H9 (cell line): ENCODE measurements around the gene BBX. TPM values are rescaled to one million over a fixed set of nuclear protein-coding genes. Genes with fewer than 3 reads are reported as not detected.

Source experiments
- DNase-seq: peaks from one replicate; pipeline ENCODE4 v3.0.0-alpha.2; 2017
- H2AFZ ChIP-seq: one replicate; pipeline ENCODE4 v1.6.1; 2013; ENCODE audit warnings: mild to moderate bottlenecking, low read length, control low read depth, moderate library complexity
- H2AK5ac ChIP-seq: 2 replicates; pipeline ENCODE4 v1.6.1; 2013; ENCODE audit warnings: low read length, control low read depth, mixed read lengths; ENCODE audit not compliant: insufficient read length
- H2BK120ac ChIP-seq: one replicate; pipeline ENCODE4 v1.6.1; 2013; ENCODE audit warnings: low read depth, mild to moderate bottlenecking, low read length, control low read depth, inconsistent platforms; ENCODE audit not compliant: poor library complexity, severe bottlenecking
- H2BK12ac ChIP-seq: 2 replicates; pipeline ENCODE4 v1.6.1; 2013; ENCODE audit warnings: low read length, control low read depth, mixed read lengths, low read depth; ENCODE audit not compliant: insufficient read length
- H2BK15ac ChIP-seq: 2 replicates; pipeline ENCODE4 v1.6.1; 2013; ENCODE audit warnings: low read depth, low read length, control low read depth
- H2BK20ac ChIP-seq: one replicate; pipeline ENCODE4 v1.6.1; 2013; ENCODE audit warnings: low read depth, mild to moderate bottlenecking, low read length, control low read depth, inconsistent platforms; ENCODE audit not compliant: poor library complexity, severe bottlenecking
- H2BK5ac ChIP-seq: 2 replicates; pipeline ENCODE4 v1.6.1; 2013; ENCODE audit warnings: low read length, control low read depth, mixed read lengths; ENCODE audit not compliant: insufficient read length
- H3K14ac ChIP-seq: 2 replicates; pipeline ENCODE4 v1.6.1; 2013; ENCODE audit warnings: low read length, control low read depth; ENCODE audit not compliant: insufficient read depth
- H3K18ac ChIP-seq: 2 replicates; pipeline ENCODE4 v1.6.1; 2013; ENCODE audit warnings: low read depth, mild to moderate bottlenecking, mixed read lengths, low read length, control low read depth; ENCODE audit not compliant: insufficient read length
- H3K23ac ChIP-seq: 2 replicates; pipeline ENCODE4 v1.6.1; 2013; ENCODE audit warnings: low read length, control low read depth, mixed read lengths, low read depth; ENCODE audit not compliant: insufficient read length
- H3K23me2 ChIP-seq: 2 replicates; pipeline ENCODE4 v1.6.1; 2013; ENCODE audit warnings: low read depth, mild to moderate bottlenecking, mixed read lengths, low read length, control low read depth; ENCODE audit not compliant: insufficient read length, poor library complexity, severe bottlenecking
- H3K27ac ChIP-seq: 2 replicates; pipeline ENCODE4 v1.5.1; 2013; ENCODE audit warnings: low read length, control low read depth, mixed read lengths, low read depth; ENCODE audit not compliant: insufficient read length
- H3K27me3 ChIP-seq: 2 replicates; pipeline ENCODE4 v1.6.1; 2013; ENCODE audit warnings: low read length, control low read depth, inconsistent platforms; ENCODE audit not compliant: insufficient read depth
- H3K4ac ChIP-seq: 2 replicates; pipeline ENCODE4 v1.6.1; 2013; ENCODE audit warnings: low read depth, mild to moderate bottlenecking, control low read depth, inconsistent platforms, low read length, moderate library complexity
- H3K4me1 ChIP-seq: 2 replicates; pipeline ENCODE4 v1.6.1; 2013; ENCODE audit warnings: low read length, control low read depth, inconsistent platforms; ENCODE audit not compliant: insufficient read depth
- H3K4me2 ChIP-seq: 2 replicates; pipeline ENCODE4 v1.6.1; 2013; ENCODE audit warnings: low read length, control low read depth, mixed read lengths; ENCODE audit not compliant: insufficient read length, insufficient read depth
- H3K56ac ChIP-seq: 2 replicates; pipeline ENCODE4 v1.6.1; 2013; ENCODE audit warnings: low read depth, mild to moderate bottlenecking, mixed read lengths, low read length, control low read depth; ENCODE audit not compliant: insufficient read length
- H3K79me1 ChIP-seq: 2 replicates; pipeline ENCODE4 v1.6.1; 2013; ENCODE audit warnings: low read depth, mild to moderate bottlenecking, moderate library complexity, low read length, control low read depth, inconsistent platforms; ENCODE audit not compliant: insufficient read depth, poor library complexity, severe bottlenecking
- H3K79me2 ChIP-seq: 2 replicates; pipeline ENCODE4 v1.6.1; 2013; ENCODE audit warnings: low read length, control low read depth, inconsistent platforms; ENCODE audit not compliant: insufficient read depth
- H3K9ac ChIP-seq: 2 replicates; pipeline ENCODE4 v1.6.1; 2013; ENCODE audit warnings: low read length, control low read depth, mixed read lengths; ENCODE audit not compliant: insufficient read length; ENCODE audit errors: extremely low read depth
- H3K9me3 ChIP-seq: one replicate; pipeline ENCODE4 v1.6.1; 2013; ENCODE audit warnings: low read depth, low read length, inconsistent platforms; ENCODE audit not compliant: control insufficient read depth
- H3T11ph ChIP-seq: one replicate; pipeline ENCODE4 v1.6.1; 2013; ENCODE audit warnings: mild to moderate bottlenecking, low read length, control low read depth, inconsistent platforms
- H4K20me1 ChIP-seq: one replicate; pipeline ENCODE4 v1.6.1; 2013; ENCODE audit not compliant: control insufficient read depth, insufficient read length, insufficient read depth
- H4K5ac ChIP-seq: 2 replicates; pipeline ENCODE4 v1.6.1; 2013; ENCODE audit warnings: low read depth, mild to moderate bottlenecking, mixed read lengths, low read length, control low read depth; ENCODE audit not compliant: insufficient read length
- H4K8ac ChIP-seq: replicated peaks from 2 replicates; pipeline ENCODE4 v1.6.1; 2013; ENCODE audit warnings: low read length, control low read depth, mixed read lengths, low read depth; ENCODE audit not compliant: insufficient read length
- H4K91ac ChIP-seq: 2 replicates; pipeline ENCODE4 v1.6.1; 2013; ENCODE audit warnings: low read depth, mild to moderate bottlenecking, moderate library complexity, mixed read lengths, low read length, control low read depth; ENCODE audit not compliant: insufficient read length
- H3K27ac Mint-ChIP-seq, 3 experiments: 2 replicates in 2 of 3; 3 replicates in 1 of 3; pipeline ENCODE4 v1.8.0; 2020 to 2021; ENCODE audit warnings: mixed read lengths in 3 of 3, mild to moderate bottlenecking in 1 of 3, moderate library complexity in 1 of 3
- H3K27me3 Mint-ChIP-seq: 2 replicates; pipeline ENCODE4 v1.8.0; 2021; ENCODE audit warnings: low read depth, mild to moderate bottlenecking, moderate library complexity, mixed read lengths
- H3K36me3 Mint-ChIP-seq, 3 experiments: 2 replicates in 2 of 3; 3 replicates in 1 of 3; pipeline ENCODE4 v1.8.0; 2020 to 2021; ENCODE audit warnings: low read depth in 3 of 3, mixed read lengths in 3 of 3; ENCODE audit not compliant: insufficient read depth in 1 of 3
- H3K4me1 Mint-ChIP-seq, 2 experiments: 2 replicates each; pipeline ENCODE4 v1.8.0; 2020; ENCODE audit warnings: mixed read lengths in 2 of 2
- H3K4me3 Mint-ChIP-seq, 2 experiments: 2 replicates in 1 of 2; 3 replicates in 1 of 2; pipeline ENCODE4 v1.8.0; 2020 to 2021; ENCODE audit warnings: mild to moderate bottlenecking in 2 of 2, mixed read lengths in 2 of 2, moderate library complexity in 1 of 2
- H3K9me3 Mint-ChIP-seq, 2 experiments: 2 replicates in 1 of 2; 3 replicates in 1 of 2; pipeline ENCODE4 v1.8.0; 2020; ENCODE audit warnings: mild to moderate bottlenecking in 2 of 2, mixed read lengths in 2 of 2, moderate library complexity in 1 of 2
- WGBS: extraction: QIAGEN DNeasy Blood & Tissue Kit; methylation state at CpG from one replicate; pipeline ENCODE4 v1.1.7; 2013; ENCODE audit warnings: missing lambda C conversion rate, low lambda C conversion rate, mixed read lengths; ENCODE audit not compliant: insufficient read length; ENCODE audit errors: extremely low coverage; 5-methylcytosine and 5-hydroxymethylcytosine counted together
- total RNA-seq: library from RNA; stranded (reverse); gene quantifications from 2 replicates; pipeline ENCODE4 v1.2.1, GENCODE V29; 2021
- TF ChIP-seq, protein P1 (sequence below): fragments of 200-600 bp; sonication (generic); conservative IDR thresholded peaks from 3 replicates; pipeline ENCODE4 v1.8.0; 2021; ENCODE audit warnings: antibody characterized with exemption, mild to moderate bottlenecking

Gene BBX
- total RNA-seq, 1 experiment from 2014 or later, result 34.8 TPM

DNA sequence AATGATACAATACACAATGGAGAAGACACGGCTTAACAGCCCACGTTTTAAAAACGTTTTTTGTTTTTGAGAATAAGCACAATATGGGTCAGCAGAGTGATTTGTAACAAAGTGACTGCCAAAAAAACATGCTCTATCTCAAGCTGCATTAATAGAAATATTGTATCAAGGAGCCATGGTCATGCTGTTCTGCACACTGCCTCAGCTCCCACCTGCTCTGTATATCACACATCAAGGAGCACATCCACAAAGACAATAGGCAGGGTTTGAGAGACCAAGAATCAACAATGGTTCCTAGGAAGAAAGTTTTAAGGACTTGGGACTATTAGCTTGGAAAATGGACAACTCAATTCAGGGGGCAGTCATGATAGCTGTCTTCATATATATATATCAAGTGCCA lies 6.3 kb upstream of the BBX start:
- H3K23me2 ChIP-seq, result no peaks in the 10 kb centered on the region
- Mint-ChIP-seq H3K27me3 (no peaks in the 10 kb centered on the region), H3K9me3 (no peaks in the 10 kb centered on the region), H3K4me3 (no peak overlapping the region), H3K27ac (no peak overlapping the region), H3K36me3 (no peaks in the 10 kb centered on the region), H3K4me1 (no peaks in the 10 kb centered on the region)
- H4K8ac ChIP-seq, result no peak overlapping the region
- no peaks in the 10 kb centered on the region for H3K27me3 ChIP-seq
- no peaks in the 10 kb centered on the region for H3K79me1 ChIP-seq
- H3K23ac ChIP-seq, result no peak overlapping the region
- H3T11ph ChIP-seq, result no peak overlapping the region
- H2BK20ac ChIP-seq, result no peak overlapping the region
- WGBS, result no CpG with 5 or more reads among the region's 3 CpGs
- no peak overlapping the region for H3K56ac ChIP-seq
- H3K4ac ChIP-seq, result no peak overlapping the region
- H3K4me1 ChIP-seq, result no peaks in the 10 kb centered on the region
- DNase-seq, result no peak
- H2BK5ac ChIP-seq, result no peak overlapping the region
- no peak overlapping the region for H2BK15ac ChIP-seq
- H4K20me1 ChIP-seq, result no peaks in the 10 kb centered on the region
- no peak overlapping the region for H3K4me2 ChIP-seq
- no peak overlapping the region for H2AFZ ChIP-seq
- H3K27ac ChIP-seq, result no peak overlapping the region
- H2AK5ac ChIP-seq, result no peak overlapping the region
- no peak overlapping the region for H2BK120ac ChIP-seq
- H3K9ac ChIP-seq, result no peak overlapping the region
- H3K79me2 ChIP-seq, result no peaks in the 10 kb centered on the region
- no peak overlapping the region for H2BK12ac ChIP-seq
- H3K18ac ChIP-seq, result no peak overlapping the region
- no peaks in the 10 kb centered on the region for H3K9me3 ChIP-seq
- no peak overlapping the region for H4K91ac ChIP-seq
- no peak overlapping the region for H3K14ac ChIP-seq
- TF ChIP-seq, protein P1, sequence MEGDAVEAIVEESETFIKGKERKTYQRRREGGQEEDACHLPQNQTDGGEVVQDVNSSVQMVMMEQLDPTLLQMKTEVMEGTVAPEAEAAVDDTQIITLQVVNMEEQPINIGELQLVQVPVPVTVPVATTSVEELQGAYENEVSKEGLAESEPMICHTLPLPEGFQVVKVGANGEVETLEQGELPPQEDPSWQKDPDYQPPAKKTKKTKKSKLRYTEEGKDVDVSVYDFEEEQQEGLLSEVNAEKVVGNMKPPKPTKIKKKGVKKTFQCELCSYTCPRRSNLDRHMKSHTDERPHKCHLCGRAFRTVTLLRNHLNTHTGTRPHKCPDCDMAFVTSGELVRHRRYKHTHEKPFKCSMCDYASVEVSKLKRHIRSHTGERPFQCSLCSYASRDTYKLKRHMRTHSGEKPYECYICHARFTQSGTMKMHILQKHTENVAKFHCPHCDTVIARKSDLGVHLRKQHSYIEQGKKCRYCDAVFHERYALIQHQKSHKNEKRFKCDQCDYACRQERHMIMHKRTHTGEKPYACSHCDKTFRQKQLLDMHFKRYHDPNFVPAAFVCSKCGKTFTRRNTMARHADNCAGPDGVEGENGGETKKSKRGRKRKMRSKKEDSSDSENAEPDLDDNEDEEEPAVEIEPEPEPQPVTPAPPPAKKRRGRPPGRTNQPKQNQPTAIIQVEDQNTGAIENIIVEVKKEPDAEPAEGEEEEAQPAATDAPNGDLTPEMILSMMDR, result no peak
- H4K5ac ChIP-seq, result no peak overlapping the region
